Chondrocyte (in vitro differentiated cells): ENCODE data around the gene DYNC1I1. TPM values are rescaled to one million over a fixed set of nuclear protein-coding genes. Genes with fewer than 3 reads are reported as not detected.

ENCODE experiments used
- DNase-seq: peaks from one replicate; pipeline ENCODE4 v3.0.0; 2021; ENCODE audit warnings: mixed read lengths, low spot score
- H3K27ac Mint-ChIP-seq: one replicate; pipeline ENCODE4 v1.8.0; 2021; ENCODE audit warnings: mild to moderate bottlenecking, moderate library complexity, mixed read lengths; ENCODE audit not compliant: unreplicated experiment
- H3K27me3 Mint-ChIP-seq: 2 replicates; pipeline ENCODE4 v1.8.0; 2021; ENCODE audit warnings: low read depth, mixed read lengths
- H3K36me3 Mint-ChIP-seq: 2 replicates; pipeline ENCODE4 v1.8.0; 2021; ENCODE audit warnings: low read depth, mixed read lengths
- H3K4me1 Mint-ChIP-seq: 2 replicates; pipeline ENCODE4 v1.8.0; 2021; ENCODE audit warnings: low read depth, mild to moderate bottlenecking, mixed read lengths
- H3K4me3 Mint-ChIP-seq: one replicate; pipeline ENCODE4 v1.8.0; 2021; ENCODE audit warnings: mild to moderate bottlenecking, moderate library complexity, mixed read lengths; ENCODE audit not compliant: unreplicated experiment
- H3K9me3 Mint-ChIP-seq: 2 replicates; pipeline ENCODE4 v1.8.0; 2021; ENCODE audit warnings: low read depth, mixed read lengths
- CTCF ChIP-seq: fragments of 200-600 bp; sonication (generic); IDR thresholded peaks from 2 replicates; pipeline ENCODE4 v1.5.0; 2021; ENCODE audit warnings: antibody characterized with exemption, mild to moderate bottlenecking, moderate library complexity
- total RNA-seq: library from RNA; stranded (reverse); gene quantifications from 3 replicates; pipeline ENCODE4 v1.2.1, GENCODE V29; 2021

Gene DYNC1I1
- total RNA-seq, 1 donor from 2014 or later: 17.4 TPM

- Mint-ChIP-seq H3K9me3 (peaks cover 3% of the 10 kb centered on the region), H3K4me1 (peaks cover 47% of the 10 kb centered on the region), H3K4me3 (no peak overlapping the region), H3K36me3 (peaks cover 2% of the 10 kb centered on the region), H3K27ac (peak overlapping the region; percentile 46), H3K27me3 (no peaks in the 10 kb centered on the region)
- no peak for DNase-seq
- no peak for TF ChIP-seq CTCF
Observed at GRCh38 chr7:95847061-95847460, 74.7 kb downstream of the DYNC1I1 start.

GRCh38 chr7:95859429-95859828, 87.1 kb downstream of the DYNC1I1 start:
- Mint-ChIP-seq H3K36me3 (peaks cover 5% of the 10 kb centered on the region), H3K4me1 (peaks cover 64% of the 10 kb centered on the region), H3K27me3 (no peaks in the 10 kb centered on the region), H3K4me3 (no peak overlapping the region), H3K9me3 (peaks cover 8% of the 10 kb centered on the region), H3K27ac (peak overlapping the region; percentile 79)
- peak; percentile 95 for DNase-seq
- no peak for TF ChIP-seq CTCF

DNA sequence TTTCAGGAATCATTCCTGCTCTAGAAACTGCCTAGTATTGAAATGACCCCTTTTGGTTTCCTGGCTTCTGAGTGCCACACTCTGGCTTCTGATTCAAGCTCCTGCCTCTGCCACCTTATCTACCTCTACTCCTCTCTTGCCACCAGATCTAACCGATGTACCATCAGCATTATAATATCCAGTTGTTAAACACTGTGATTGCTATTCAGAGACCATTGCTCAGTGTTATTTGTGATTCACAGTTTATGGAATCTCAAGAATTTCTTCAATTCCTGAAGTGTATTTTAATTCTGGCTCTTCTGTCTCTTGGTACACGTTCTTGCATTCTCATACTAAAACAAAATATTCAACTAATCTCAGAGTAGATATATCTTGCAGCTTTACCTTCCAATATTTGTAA, 88.7 kb downstream of the DYNC1I1 start:
- peak overlapping the region; percentile 81 for H3K27ac Mint-ChIP-seq
- no peaks in the 10 kb centered on the region for H3K27me3 Mint-ChIP-seq
- peaks cover 71% of the 10 kb centered on the region for H3K4me1 Mint-ChIP-seq
- peaks cover 5% of the 10 kb centered on the region for H3K36me3 Mint-ChIP-seq
- no peak overlapping the region for H3K4me3 Mint-ChIP-seq
- DNase-seq: no peak
- peaks cover 8% of the 10 kb centered on the region for H3K9me3 Mint-ChIP-seq
- TF ChIP-seq CTCF: no peak

GRCh38 chr7:95863623-95864022, 91.3 kb downstream of the DYNC1I1 start:
- Mint-ChIP-seq H3K4me1 (peaks cover 63% of the 10 kb centered on the region), H3K27me3 (no peaks in the 10 kb centered on the region), H3K9me3 (peaks cover 4% of the 10 kb centered on the region), H3K27ac (peak overlapping the region; percentile 73), H3K4me3 (no peak overlapping the region), H3K36me3 (no peaks in the 10 kb centered on the region)
- TF ChIP-seq CTCF: no peak
- DNase-seq: no peak

GRCh38 chr7:95865716-95866371, 93.5 kb downstream of the DYNC1I1 start:
- Mint-ChIP-seq H3K27me3 (no peaks in the 10 kb centered on the region), H3K36me3 (peaks cover 2% of the 10 kb centered on the region), H3K4me1 (peaks cover 52% of the 10 kb centered on the region), H3K27ac (peak overlapping the region; percentile 32), H3K9me3 (no peaks in the 10 kb centered on the region), H3K4me3 (no peak overlapping the region)
- DNase-seq: no peak
- peak; percentile 81 for TF ChIP-seq CTCF
